ENCODE measurements around the gene PLXNB1.

PLXNB1 gene

DNA sequence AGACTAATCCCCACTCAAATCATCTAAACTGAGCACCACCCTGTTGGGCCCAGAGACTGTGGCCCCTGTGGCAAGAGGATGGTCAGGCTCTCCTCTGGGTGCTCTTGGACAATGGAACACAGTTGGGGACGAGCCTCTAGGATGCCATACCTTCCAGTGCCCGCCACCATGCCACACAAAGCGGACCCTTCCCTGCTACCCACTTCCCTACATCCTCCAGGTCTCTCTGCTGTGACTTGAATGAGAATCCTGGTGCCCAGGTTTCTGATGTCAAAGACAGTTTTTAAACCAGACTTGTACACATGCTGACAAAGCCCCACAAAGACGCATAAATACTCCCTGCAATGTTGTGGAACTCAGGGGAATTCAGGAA, 5.3 kb upstream of the PLXNB1 start:
- peak overlapping the region; percentile 39 for H3K27ac ChIP-seq
- TF ChIP-seq CTCF (IDR thresholded peaks at IDR 0.05): no peak
- H3K4me3 ChIP-seq (ENCODE audit: low read depth in 1 of 2, low read length in 1 of 2): no peak overlapping the region
- peaks cover 4% of the 10 kb centered on the region for H3K27me3 ChIP-seq
- H3K4me1 ChIP-seq (ENCODE audit: control insufficient read depth in 1 of 2, insufficient read depth in 1 of 2, low read depth in 1 of 2, low read length in 1 of 2): peaks cover 7 to 25% of the 10 kb centered on the region in 2 experiments
- H3K9me3 ChIP-seq: no peaks in the 10 kb centered on the region
- peaks cover 16% of the 10 kb centered on the region for H3K36me3 ChIP-seq

GRCh38 chr3:48434591-48435222, 4.8 kb upstream of the PLXNB1 start:
- Histone ChIP-seq H3K36me3 (peaks cover 16% of the 10 kb centered on the region), H3K4me3 (ENCODE audit: low read depth in 1 of 2, low read length in 1 of 2) (no peak overlapping the region), H3K27me3 (peaks cover 9% of the 10 kb centered on the region), H3K9me3 (no peaks in the 10 kb centered on the region), H3K4me1 (ENCODE audit: control insufficient read depth in 1 of 2, insufficient read depth in 1 of 2, low read depth in 1 of 2, low read length in 1 of 2) (peaks cover 9 to 28% of the 10 kb centered on the region in 2 experiments), H3K27ac (peak overlapping the region; percentile 39)
- no peak for TF ChIP-seq CTCF (IDR thresholded peaks at IDR 0.05)

DNA sequence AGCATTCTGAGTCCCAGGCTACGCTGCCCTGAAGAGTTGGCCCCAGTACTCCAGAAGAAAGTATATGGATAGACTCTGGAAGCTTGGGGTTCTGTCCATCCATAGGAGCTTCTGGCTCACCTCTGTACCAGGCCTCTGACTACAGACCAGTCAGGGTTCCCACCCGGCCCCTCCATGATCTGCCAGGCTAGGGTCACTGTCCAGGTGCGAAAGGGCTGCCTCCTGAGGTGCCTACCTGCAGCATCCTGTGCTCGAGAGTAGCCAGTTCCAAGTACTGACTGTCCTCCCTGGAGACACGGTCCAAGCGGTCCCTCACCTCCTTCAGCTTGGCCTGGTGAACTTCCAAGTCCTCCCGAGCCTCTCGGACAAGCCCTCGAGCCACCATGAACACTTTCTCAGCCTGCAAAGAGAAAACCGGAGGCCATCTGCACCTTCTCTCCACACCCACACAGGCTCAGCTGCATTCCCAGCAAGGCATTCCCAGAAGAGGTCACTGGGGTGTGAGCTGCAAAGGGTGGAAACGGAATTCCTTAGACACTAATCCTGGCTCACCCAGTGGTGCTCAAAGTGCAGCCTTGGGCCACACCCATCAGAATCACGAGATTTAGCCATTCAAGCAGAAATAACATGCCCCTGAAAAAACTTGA, 3.7 kb upstream of the PLXNB1 start:
- Histone ChIP-seq H3K27me3 (peaks cover 20% of the 10 kb centered on the region), H3K36me3 (peaks cover 16% of the 10 kb centered on the region), H3K4me3 (ENCODE audit: low read depth in 1 of 2, low read length in 1 of 2) (no peak overlapping the region), H3K9me3 (no peaks in the 10 kb centered on the region), H3K4me1 (ENCODE audit: control insufficient read depth in 1 of 2, insufficient read depth in 1 of 2, low read depth in 1 of 2, low read length in 1 of 2) (peaks cover 5 to 28% of the 10 kb centered on the region in 2 experiments), H3K27ac (no peak overlapping the region)
- TF ChIP-seq CTCF (IDR thresholded peaks at IDR 0.05): no peak

DNA sequence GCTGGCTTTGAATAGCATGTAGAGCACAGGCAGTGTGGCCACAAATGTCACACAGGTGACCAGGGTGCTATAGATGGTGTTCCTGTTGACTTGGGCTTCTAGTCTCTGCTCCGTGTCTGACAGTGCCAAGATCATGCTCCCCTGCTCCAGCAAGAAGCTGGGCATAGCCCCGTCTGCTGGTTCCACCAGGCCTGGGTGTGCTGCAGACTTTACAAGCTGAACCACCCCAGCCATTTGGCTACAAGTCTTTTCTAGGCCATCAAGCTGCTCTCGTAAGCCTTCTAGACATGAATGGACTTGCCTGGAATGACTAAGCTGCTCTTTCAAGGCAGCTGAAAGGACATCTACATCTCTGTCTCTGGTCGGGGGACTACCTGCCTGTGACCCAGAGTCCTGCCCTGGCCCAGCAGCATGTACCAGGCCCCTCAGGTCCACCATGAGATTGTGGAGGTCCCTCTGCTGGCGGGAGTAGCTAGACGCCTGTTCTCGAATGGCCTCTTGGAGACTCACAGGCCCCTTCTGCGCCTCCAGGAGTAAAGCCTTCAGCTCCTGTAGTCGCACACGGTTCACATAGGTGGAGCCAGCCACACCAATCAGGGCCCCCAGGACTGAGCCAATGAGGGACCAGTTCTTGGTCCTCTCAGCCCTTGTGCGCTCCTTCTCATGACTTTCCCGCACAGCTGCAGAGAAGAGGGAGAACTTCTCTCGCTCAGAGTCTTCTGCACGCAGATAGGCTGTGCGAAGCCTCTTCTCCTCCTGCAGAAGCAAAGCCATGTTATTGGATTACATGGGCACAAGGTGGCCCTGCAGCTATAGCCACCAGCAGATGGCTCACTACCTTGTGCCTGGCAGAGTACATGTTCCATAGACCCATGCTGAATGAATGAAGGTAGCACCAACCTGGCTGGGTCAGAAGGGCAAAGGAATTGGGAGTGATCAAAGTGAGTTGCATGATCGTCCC, 2.8 kb upstream of the PLXNB1 start:
- Histone ChIP-seq H3K4me1 (ENCODE audit: control insufficient read depth in 1 of 2, insufficient read depth in 1 of 2, low read depth in 1 of 2, low read length in 1 of 2) (peaks cover 5 to 31% of the 10 kb centered on the region in 2 experiments), H3K36me3 (peaks cover 16% of the 10 kb centered on the region), H3K4me3 (ENCODE audit: low read depth in 1 of 2, low read length in 1 of 2) (no peak overlapping the region), H3K27ac (no peak overlapping the region), H3K9me3 (no peaks in the 10 kb centered on the region), H3K27me3 (peaks cover 29% of the 10 kb centered on the region)
- TF ChIP-seq CTCF (IDR thresholded peaks at IDR 0.05): no peak

DNA sequence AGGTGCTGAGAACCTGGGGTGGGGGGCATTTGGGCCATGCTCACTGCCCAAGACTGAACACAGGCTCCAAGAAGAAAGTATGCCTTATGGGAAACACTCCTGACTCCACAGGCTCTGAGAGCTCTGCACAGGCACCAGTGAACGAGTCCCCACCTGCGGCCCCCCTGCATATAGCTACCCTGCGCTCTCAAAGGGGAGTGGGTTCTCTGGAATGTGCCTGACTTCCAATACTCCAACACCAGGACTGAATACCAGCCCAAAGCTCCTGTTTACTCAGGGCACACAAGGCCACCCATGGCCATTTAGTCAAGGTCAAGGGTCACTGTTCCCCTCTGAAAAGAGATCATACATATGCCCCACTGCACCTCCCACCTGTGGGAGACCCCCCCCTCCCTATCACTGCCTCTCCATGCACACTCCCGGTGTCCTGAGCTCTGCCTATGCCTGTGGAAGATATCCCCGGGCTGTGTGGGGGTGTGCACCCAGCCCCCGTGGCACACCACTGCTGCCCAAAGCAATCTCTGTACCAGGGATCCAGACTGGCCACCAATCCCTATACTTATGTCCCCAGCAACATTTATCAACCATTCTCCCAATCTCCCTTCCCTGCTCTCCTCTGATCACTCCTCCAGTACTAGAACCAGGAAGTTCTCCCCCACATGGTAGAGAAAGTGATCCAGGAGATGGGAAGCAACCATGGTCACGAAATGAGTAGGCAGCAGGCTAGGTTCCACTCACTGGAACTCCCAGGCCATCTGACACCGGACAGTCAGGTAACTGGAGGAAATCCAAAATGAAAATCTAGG, 1.5 kb upstream of the PLXNB1 start:
- Histone ChIP-seq H3K4me1 (ENCODE audit: control insufficient read depth in 1 of 2, insufficient read depth in 1 of 2, low read depth in 1 of 2, low read length in 1 of 2) (peaks cover 5 to 22% of the 10 kb centered on the region in 2 experiments), H3K36me3 (peaks cover 16% of the 10 kb centered on the region)

More for the DNA sequence above, 1.5 kb upstream of the PLXNB1 start:
- H3K9me3 ChIP-seq: no peaks in the 10 kb centered on the region
- H3K27ac ChIP-seq: no peak overlapping the region
- H3K27me3 ChIP-seq: peaks cover 42% of the 10 kb centered on the region
- no peak for TF ChIP-seq CTCF (IDR thresholded peaks at IDR 0.05)
- no peak overlapping the region for H3K4me3 ChIP-seq (ENCODE audit: low read depth in 1 of 2, low read length in 1 of 2)
